GM23248 (cell line): Measurements from ENCODE around the gene PARD3B.

ENCODE experiments used
- EZH2 ChIP-seq: fragments of 200-600 bp; sonication (generic); IDR thresholded peaks from 2 replicates; pipeline ENCODE4 v1.6.1; 2018; ENCODE audit warnings: antibody characterized with exemption, mild to moderate bottlenecking; ENCODE audit not compliant: insufficient read depth, poor library complexity, severe bottlenecking
- EZH2phosphoT487 ChIP-seq: fragments of 200-600 bp; sonication (generic); IDR thresholded peaks from 2 replicates; pipeline ENCODE4 v1.6.1; 2018; ENCODE audit warnings: antibody characterized with exemption, moderate library complexity, mild to moderate bottlenecking, low read depth; ENCODE audit not compliant: insufficient read depth

DNA sequence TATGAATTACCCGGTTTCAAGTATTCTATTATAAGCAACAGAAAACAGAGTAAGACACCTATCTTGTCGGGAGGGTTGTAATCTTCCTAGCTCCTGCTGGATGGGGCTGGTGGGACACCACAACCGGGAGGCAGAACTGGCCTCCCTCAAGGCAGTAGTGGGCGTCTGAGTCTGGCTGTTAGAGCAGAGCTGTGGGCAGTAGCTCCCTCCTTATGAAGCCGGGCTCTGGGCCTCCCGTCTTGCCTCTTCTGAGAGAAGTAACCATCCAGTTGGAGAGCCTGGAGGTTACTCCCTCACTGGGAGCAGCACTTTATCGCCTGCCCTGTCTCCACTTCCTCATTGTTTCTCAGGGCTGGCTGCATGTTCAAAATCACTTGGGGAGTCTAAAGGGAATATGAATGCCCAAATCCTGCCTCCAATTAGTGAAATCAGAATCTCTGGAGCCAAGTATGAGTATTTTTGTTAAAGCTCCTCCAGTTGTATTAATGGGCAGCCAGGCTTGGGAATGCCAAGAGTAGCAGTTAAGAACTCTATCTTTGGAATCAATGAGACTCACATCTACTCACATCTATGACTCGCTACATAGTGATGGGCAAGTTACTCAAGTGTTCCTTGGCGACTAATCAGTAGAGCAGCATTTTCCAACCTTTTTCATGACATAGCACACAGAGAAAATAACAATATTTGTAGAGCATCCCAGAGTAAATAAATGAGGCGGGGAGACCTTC, 1109.8 kb downstream of the PARD3B start:
- no peak for TF ChIP-seq EZH2phosphoT487
- no peak for TF ChIP-seq EZH2
